HEK293 (cell line): ENCODE data around the gene CORT.
A peak's percentile ranks its signal among the peaks of the same experiment; 100 is the strongest.

Source experiments
- CTCF ChIA-PET: fragments of 350-600 bp; formaldehyde crosslinking; extraction: SDS; loops from one replicate; lab custom pipeline; 2021; ENCODE audit warnings: antibody characterized with exemption; lab: Yijun Ruan, JAX
- POLR2A ChIA-PET: fragments of 300-600 bp; formaldehyde crosslinking; extraction: SDS; loops from one replicate; lab custom pipeline; 2020; ENCODE audit warnings: antibody characterized with exemption, inconsistent platforms; lab: Yijun Ruan, JAX
- H3K27ac ChIP-seq: fragments of 200-500 bp; sonication (Bioruptor generic); 2 replicates; pipeline ENCODE4 v1.5.1; 2014; ENCODE audit warnings: low read depth, low read length, control low read depth, inconsistent platforms; ENCODE audit errors: extremely low read depth
- H3K36me3 ChIP-seq, 2 experiments: fragments of 200-500 bp in 1 of 2; sonication (Bioruptor generic) in 1 of 2; 1 replicate in 1 of 2; 2 replicates in 1 of 2; pipeline ENCODE4 v1.5.1; 2014 to 2017; ENCODE audit warnings: inconsistent platforms in 2 of 2, low read length in 2 of 2; ENCODE audit not compliant: control insufficient read depth in 2 of 2, insufficient read depth in 1 of 2
- H3K4me1 ChIP-seq: fragments of 200-500 bp; sonication (Bioruptor generic); 2 replicates; pipeline ENCODE4 v1.5.1; 2014; ENCODE audit warnings: mild to moderate bottlenecking, low read length, inconsistent platforms; ENCODE audit not compliant: control insufficient read depth, insufficient read depth
- H3K4me3 ChIP-seq: 2 replicates; pipeline ENCODE4 v1.5.1; 2011; ENCODE audit warnings: low read depth, mild to moderate bottlenecking, control low read depth, low read length, moderate library complexity
- H3K9me3 ChIP-seq: fragments of 200-500 bp; sonication (Bioruptor generic); 2 replicates; pipeline ENCODE4 v1.5.1; 2014; ENCODE audit warnings: low read depth, low read length, inconsistent platforms; ENCODE audit not compliant: control insufficient read depth, insufficient read depth
- EGR2 ChIP-seq: fragments of 450-650 bp; formaldehyde crosslinking; IDR thresholded peaks from 2 replicates; pipeline ENCODE4 v1.5.1; 2016; ENCODE audit warnings: low read depth, missing biosample characterization, missing genetic modification characterization
- GLIS1 ChIP-seq: fragments of 450-650 bp; formaldehyde crosslinking; IDR thresholded peaks from 2 replicates; pipeline ENCODE4 v1.5.1; 2016; ENCODE audit warnings: missing biosample characterization, missing genetic modification characterization
- WT1 ChIP-seq: fragments of 450-650 bp; formaldehyde crosslinking; IDR thresholded peaks from 2 replicates; pipeline ENCODE4 v1.5.1; 2016; ENCODE audit warnings: missing biosample characterization, missing genetic modification characterization
- ZEB2 ChIP-seq: fragments of 450-650 bp; formaldehyde crosslinking; IDR thresholded peaks from 2 replicates; pipeline ENCODE4 v1.5.1; 2016; ENCODE audit warnings: missing biosample characterization, missing genetic modification characterization
- ZFHX2 ChIP-seq: fragments of 450-650 bp; formaldehyde crosslinking; conservative IDR thresholded peaks from 2 replicates; pipeline ENCODE4 v1.5.1; 2016; ENCODE audit warnings: missing biosample characterization, missing genetic modification characterization
- ZFP37 ChIP-seq: fragments of 450-650 bp; formaldehyde crosslinking; IDR thresholded peaks from 2 replicates; pipeline ENCODE4 v1.5.1; 2016; ENCODE audit warnings: missing biosample characterization, missing genetic modification characterization
- ZNF146 ChIP-seq: fragments of 450-650 bp; formaldehyde crosslinking; IDR thresholded peaks from 2 replicates; pipeline ENCODE4 v1.5.1; 2016; ENCODE audit warnings: missing biosample characterization, missing genetic modification characterization
- ZNF23 ChIP-seq: fragments of 450-650 bp; formaldehyde crosslinking; IDR thresholded peaks from 2 replicates; pipeline ENCODE4 v1.5.1; 2016; ENCODE audit warnings: missing biosample characterization, missing genetic modification characterization, borderline replicate concordance
- ZNF629 ChIP-seq: fragments of 450-650 bp; formaldehyde crosslinking; IDR thresholded peaks from 2 replicates; pipeline ENCODE4 v1.5.1; 2017; ENCODE audit warnings: missing biosample characterization, missing genetic modification characterization
- ZNF776 ChIP-seq: fragments of 450-650 bp; formaldehyde crosslinking; IDR thresholded peaks from 2 replicates; pipeline ENCODE4 v1.5.0; 2017; ENCODE audit warnings: missing biosample characterization, missing genetic modification characterization, borderline replicate concordance
- ZNF830 ChIP-seq: fragments of 450-650 bp; IDR thresholded peaks from 2 replicates; pipeline ENCODE4 v1.5.0; 2018; ENCODE audit warnings: missing biosample characterization, missing genetic modification characterization, low read depth, mild to moderate bottlenecking, moderate library complexity
- TF ChIP-seq, protein P1 (sequence below): fragments of 450-650 bp; formaldehyde crosslinking; IDR thresholded peaks from 2 replicates; pipeline ENCODE4 v1.5.1; 2016; ENCODE audit warnings: missing biosample characterization, missing genetic modification characterization
- TF ChIP-seq, protein P2 (sequence below): fragments of 450-650 bp; formaldehyde crosslinking; IDR thresholded peaks from 2 replicates; pipeline ENCODE4 v1.5.1; 2016; ENCODE audit warnings: missing biosample characterization, missing genetic modification characterization
- TF ChIP-seq, protein P3 (sequence below): fragments of 450-650 bp; formaldehyde crosslinking; IDR thresholded peaks from 2 replicates; pipeline ENCODE4 v1.5.1; 2016; ENCODE audit warnings: missing biosample characterization, missing genetic modification characterization
- TF ChIP-seq, protein P4 (sequence below): fragments of 450-650 bp; formaldehyde crosslinking; IDR thresholded peaks from 2 replicates; pipeline ENCODE4 v1.5.1; 2016; ENCODE audit warnings: missing biosample characterization, missing genetic modification characterization, borderline replicate concordance
- TF ChIP-seq, protein P5 (sequence below): fragments of 450-650 bp; formaldehyde crosslinking; IDR thresholded peaks from 2 replicates; pipeline ENCODE4 v1.5.1; 2016; ENCODE audit warnings: missing biosample characterization, missing genetic modification characterization
- TF ChIP-seq, protein P6 (sequence below): fragments of 450-650 bp; formaldehyde crosslinking; IDR thresholded peaks from 2 replicates; pipeline ENCODE4 v1.5.1; 2016; ENCODE audit warnings: missing biosample characterization, missing genetic modification characterization
- TF ChIP-seq, protein P7 (sequence below): IDR thresholded peaks from 2 replicates; pipeline ENCODE4 v1.6.1; 2011; ENCODE audit warnings: mild to moderate bottlenecking, low read depth, low read length, borderline replicate concordance

The CORT gene

DNA sequence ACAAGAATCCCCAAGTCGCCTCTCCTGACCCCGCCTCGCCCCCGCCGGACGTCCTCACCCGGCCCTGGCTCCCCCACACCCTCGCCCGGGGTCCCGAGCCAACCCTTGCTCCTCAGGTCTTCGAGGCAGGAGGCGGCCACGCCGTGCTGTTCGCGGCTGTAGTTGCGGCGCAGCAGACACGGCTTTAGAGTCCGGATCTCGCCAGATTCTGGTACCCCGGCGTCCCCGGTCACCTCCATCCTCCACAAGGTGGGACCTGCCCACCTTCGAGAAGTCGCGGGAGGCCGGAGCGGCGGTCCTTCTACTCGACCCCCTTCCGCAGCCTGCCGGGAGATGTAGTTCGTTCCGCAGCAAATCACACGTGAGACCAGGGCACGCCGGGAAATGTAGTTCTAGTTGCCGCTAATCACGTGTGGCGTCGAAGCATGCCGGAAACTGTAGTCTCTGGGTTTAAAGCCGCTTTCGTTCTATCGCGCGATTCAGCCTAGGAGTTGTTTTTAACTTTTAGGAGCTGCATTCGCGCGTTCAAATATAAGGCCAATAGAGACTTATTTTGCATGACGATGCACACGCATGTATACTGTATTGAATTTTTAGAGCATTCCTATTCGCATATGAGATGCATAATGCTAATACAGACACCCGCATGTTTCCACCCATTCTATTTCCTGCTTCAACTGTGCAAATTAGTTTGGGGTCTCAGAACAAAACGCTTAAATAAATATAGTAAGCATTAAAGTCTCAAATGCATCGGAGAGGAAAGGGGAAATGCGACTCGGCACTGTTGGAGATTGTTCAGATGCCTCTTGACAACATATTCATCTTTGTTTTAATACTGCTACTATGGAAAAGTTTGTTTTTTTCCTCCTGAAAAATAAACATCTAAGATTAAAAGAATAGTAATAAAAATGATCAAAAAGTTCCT is 22.7 kb downstream of the CORT start, which contains the start of gene DFFA (continued):
- TF ChIP-seq, protein P1, sequence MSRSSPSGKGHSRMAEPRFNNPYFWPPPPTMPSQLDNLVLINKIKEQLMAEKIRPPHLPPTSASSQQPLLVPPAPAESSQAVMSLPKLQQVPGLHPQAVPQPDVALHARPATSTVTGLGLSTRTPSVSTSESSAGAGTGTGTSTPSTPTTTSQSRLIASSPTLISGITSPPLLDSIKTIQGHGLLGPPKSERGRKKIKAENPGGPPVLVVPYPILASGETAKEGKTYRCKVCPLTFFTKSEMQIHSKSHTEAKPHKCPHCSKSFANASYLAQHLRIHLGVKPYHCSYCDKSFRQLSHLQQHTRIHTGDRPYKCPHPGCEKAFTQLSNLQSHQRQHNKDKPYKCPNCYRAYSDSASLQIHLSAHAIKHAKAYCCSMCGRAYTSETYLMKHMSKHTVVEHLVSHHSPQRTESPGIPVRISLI, result no peak
- TF ChIP-seq, protein P2, sequence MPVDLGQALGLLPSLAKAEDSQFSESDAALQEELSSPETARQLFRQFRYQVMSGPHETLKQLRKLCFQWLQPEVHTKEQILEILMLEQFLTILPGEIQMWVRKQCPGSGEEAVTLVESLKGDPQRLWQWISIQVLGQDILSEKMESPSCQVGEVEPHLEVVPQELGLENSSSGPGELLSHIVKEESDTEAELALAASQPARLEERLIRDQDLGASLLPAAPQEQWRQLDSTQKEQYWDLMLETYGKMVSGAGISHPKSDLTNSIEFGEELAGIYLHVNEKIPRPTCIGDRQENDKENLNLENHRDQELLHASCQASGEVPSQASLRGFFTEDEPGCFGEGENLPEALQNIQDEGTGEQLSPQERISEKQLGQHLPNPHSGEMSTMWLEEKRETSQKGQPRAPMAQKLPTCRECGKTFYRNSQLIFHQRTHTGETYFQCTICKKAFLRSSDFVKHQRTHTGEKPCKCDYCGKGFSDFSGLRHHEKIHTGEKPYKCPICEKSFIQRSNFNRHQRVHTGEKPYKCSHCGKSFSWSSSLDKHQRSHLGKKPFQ (tag by site-specific recombination), result no peak
- TF ChIP-seq ZNF23 (tag by site-specific recombination) (no peak), WT1 (peak; percentile 11; the same call in 1 of the 2 replicates), ZNF830 (tag by site-specific recombination) (no peak)

DNA sequence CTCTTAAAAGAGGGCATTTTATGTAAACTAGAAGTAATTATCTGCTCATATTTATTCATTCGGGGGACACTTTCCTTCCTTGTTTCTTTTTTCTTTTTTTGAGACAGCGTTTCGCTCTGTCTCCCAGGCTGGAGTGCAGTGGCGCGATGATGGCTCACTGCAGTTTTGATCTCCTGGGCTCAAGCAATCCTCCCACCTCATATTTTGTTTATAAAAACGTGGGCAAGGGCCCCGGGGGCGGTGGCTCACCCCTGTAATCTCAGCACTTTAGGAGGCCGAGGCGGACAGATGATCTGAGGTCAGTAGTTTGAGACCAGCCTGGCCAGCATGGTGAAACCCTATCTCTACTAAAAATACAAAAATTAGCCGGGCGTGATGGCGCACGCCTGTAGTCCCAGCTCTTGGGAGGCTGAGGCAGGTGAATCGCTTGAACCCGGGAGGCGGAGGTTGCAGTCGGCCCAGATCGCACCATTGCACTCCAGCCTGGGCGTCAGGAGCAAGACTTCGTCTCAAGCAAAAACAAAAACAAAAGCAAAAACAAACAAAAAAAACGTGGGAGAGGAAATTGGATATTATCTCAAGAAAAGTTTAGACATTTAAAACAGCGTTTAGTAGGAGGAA is 23.4 kb downstream of the CORT start:
- POLR2A ChIA-PET, result no interaction called here
- Histone ChIP-seq H3K4me3 (no peak overlapping the region), H3K27ac (no peak overlapping the region), H3K4me1 (no peaks in the 10 kb centered on the region), H3K36me3 (peaks cover 7 to 22% of the 10 kb centered on the region in 2 experiments; a peak in 2 of 3 replicates), H3K9me3 (no peaks in the 10 kb centered on the region)
- CTCF ChIA-PET, result no interaction called here
- TF ChIP-seq, protein P3, sequence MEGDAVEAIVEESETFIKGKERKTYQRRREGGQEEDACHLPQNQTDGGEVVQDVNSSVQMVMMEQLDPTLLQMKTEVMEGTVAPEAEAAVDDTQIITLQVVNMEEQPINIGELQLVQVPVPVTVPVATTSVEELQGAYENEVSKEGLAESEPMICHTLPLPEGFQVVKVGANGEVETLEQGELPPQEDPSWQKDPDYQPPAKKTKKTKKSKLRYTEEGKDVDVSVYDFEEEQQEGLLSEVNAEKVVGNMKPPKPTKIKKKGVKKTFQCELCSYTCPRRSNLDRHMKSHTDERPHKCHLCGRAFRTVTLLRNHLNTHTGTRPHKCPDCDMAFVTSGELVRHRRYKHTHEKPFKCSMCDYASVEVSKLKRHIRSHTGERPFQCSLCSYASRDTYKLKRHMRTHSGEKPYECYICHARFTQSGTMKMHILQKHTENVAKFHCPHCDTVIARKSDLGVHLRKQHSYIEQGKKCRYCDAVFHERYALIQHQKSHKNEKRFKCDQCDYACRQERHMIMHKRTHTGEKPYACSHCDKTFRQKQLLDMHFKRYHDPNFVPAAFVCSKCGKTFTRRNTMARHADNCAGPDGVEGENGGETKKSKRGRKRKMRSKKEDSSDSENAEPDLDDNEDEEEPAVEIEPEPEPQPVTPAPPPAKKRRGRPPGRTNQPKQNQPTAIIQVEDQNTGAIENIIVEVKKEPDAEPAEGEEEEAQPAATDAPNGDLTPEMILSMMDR (tag by site-specific recombination), result no peak
- TF ChIP-seq, protein P4, sequence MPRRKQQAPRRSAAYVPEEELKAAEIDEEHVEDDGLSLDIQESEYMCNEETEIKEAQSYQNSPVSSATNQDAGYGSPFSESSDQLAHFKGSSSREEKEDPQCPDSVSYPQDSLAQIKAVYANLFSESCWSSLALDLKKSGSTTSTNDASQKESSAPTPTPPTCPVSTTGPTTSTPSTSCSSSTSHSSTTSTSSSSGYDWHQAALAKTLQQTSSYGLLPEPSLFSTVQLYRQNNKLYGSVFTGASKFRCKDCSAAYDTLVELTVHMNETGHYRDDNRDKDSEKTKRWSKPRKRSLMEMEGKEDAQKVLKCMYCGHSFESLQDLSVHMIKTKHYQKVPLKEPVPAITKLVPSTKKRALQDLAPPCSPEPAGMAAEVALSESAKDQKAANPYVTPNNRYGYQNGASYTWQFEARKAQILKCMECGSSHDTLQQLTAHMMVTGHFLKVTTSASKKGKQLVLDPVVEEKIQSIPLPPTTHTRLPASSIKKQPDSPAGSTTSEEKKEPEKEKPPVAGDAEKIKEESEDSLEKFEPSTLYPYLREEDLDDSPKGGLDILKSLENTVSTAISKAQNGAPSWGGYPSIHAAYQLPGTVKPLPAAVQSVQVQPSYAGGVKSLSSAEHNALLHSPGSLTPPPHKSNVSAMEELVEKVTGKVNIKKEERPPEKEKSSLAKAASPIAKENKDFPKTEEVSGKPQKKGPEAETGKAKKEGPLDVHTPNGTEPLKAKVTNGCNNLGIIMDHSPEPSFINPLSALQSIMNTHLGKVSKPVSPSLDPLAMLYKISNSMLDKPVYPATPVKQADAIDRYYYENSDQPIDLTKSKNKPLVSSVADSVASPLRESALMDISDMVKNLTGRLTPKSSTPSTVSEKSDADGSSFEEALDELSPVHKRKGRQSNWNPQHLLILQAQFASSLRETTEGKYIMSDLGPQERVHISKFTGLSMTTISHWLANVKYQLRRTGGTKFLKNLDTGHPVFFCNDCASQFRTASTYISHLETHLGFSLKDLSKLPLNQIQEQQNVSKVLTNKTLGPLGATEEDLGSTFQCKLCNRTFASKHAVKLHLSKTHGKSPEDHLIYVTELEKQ, result no peak
- TF ChIP-seq GLIS1 (tag by site-specific recombination) (no peak), ZFP37 (no peak), ZEB2 (tag by site-specific recombination) (no peak), ZNF629 (tag by site-specific recombination) (no peak), ZFHX2 (tag by site-specific recombination) (peak; percentile 75), ZNF146 (tag by site-specific recombination) (no peak), ZNF776 (tag by site-specific recombination) (no peak), EGR2 (tag by site-specific recombination) (peak; percentile 74)
- TF ChIP-seq, protein P5, sequence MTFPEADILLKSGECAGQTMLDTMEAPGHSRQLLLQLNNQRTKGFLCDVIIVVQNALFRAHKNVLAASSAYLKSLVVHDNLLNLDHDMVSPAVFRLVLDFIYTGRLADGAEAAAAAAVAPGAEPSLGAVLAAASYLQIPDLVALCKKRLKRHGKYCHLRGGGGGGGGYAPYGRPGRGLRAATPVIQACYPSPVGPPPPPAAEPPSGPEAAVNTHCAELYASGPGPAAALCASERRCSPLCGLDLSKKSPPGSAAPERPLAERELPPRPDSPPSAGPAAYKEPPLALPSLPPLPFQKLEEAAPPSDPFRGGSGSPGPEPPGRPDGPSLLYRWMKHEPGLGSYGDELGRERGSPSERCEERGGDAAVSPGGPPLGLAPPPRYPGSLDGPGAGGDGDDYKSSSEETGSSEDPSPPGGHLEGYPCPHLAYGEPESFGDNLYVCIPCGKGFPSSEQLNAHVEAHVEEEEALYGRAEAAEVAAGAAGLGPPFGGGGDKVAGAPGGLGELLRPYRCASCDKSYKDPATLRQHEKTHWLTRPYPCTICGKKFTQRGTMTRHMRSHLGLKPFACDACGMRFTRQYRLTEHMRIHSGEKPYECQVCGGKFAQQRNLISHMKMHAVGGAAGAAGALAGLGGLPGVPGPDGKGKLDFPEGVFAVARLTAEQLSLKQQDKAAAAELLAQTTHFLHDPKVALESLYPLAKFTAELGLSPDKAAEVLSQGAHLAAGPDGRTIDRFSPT (tag by site-specific recombination), result no peak
- TF ChIP-seq, protein P6, sequence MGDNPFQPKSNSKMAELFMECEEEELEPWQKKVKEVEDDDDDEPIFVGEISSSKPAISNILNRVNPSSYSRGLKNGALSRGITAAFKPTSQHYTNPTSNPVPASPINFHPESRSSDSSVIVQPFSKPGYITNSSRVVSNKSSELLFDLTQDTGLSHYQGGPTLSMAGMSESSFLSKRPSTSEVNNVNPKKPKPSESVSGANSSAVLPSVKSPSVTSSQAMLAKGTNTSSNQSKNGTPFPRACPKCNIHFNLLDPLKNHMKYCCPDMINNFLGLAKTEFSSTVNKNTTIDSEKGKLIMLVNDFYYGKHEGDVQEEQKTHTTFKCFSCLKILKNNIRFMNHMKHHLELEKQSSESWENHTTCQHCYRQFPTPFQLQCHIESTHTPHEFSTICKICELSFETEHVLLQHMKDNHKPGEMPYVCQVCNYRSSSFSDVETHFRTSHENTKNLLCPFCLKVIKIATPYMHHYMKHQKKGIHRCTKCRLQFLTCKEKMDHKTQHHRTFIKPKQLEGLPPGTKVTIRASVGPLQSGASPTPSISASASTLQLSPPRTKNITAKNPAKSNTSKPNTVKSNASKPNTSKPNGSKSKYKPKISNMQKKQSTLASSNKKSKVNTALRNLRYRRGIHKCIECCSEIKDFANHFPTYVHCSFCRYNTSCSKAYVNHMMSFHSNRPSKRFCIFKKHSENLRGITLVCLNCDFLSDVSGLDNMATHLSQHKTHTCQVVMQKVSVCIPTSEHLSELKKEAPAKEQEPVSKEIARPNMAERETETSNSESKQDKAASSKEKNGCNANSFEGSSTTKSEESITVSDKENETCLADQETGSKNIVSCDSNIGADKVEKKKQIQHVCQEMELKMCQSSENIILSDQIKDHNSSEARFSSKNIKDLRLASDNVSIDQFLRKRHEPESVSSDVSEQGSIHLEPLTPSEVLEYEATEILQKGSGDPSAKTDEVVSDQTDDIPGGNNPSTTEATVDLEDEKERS (tag by site-specific recombination), result no peak
- TF ChIP-seq, protein P7, sequence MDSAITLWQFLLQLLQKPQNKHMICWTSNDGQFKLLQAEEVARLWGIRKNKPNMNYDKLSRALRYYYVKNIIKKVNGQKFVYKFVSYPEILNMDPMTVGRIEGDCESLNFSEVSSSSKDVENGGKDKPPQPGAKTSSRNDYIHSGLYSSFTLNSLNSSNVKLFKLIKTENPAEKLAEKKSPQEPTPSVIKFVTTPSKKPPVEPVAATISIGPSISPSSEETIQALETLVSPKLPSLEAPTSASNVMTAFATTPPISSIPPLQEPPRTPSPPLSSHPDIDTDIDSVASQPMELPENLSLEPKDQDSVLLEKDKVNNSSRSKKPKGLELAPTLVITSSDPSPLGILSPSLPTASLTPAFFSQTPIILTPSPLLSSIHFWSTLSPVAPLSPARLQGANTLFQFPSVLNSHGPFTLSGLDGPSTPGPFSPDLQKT, result no peak
